KOPT-K1 (cell line): ENCODE measurements around the gene TUBB3.
"Not testable (repeated sequence)": the region's sequence is repeated elsewhere in the genome, so short reads cannot be mapped to it uniquely, and the experiment has no call there.

ENCODE experiments used
- H3K27ac ChIP-seq: fragments of 200-600 bp; sonication (generic); 2 replicates; pipeline ENCODE4 v1.5.1; 2016; ENCODE audit warnings: antibody characterized with exemption, mild to moderate bottlenecking, low read depth, low read length; ENCODE audit not compliant: poor library complexity, severe bottlenecking
- H3K36me3 ChIP-seq: fragments of 200-600 bp; sonication (generic); 2 replicates; pipeline ENCODE4 v1.5.1; 2017; ENCODE audit warnings: antibody characterized with exemption, mild to moderate bottlenecking, low read length, moderate library complexity; ENCODE audit not compliant: insufficient read depth
- H3K9me3 ChIP-seq: fragments of 200-600 bp; sonication (generic); 2 replicates; pipeline ENCODE4 v1.5.1; 2017; ENCODE audit warnings: antibody characterized with exemption, low read length, mild to moderate bottlenecking; ENCODE audit not compliant: insufficient read depth, poor library complexity, severe bottlenecking

The TUBB3 gene

GRCh38 chr16:89909777-89910716 lies 13.1 kb upstream of the TUBB3 start:
- Histone ChIP-seq H3K36me3 (peaks cover 80% of the 10 kb centered on the region), H3K9me3 (no peaks in the 10 kb centered on the region), H3K27ac (no peak overlapping the region)

GRCh38 chr16:89910717-89911354 lies 12.3 kb upstream of the TUBB3 start:
- Histone ChIP-seq H3K36me3 (peaks cover 73% of the 10 kb centered on the region), H3K27ac (no peak overlapping the region), H3K9me3 (no peaks in the 10 kb centered on the region)

GRCh38 chr16:89911375-89911774 lies 11.8 kb upstream of the TUBB3 start:
- peaks cover 67% of the 10 kb centered on the region for H3K36me3 ChIP-seq
- no peaks in the 10 kb centered on the region for H3K9me3 ChIP-seq
- H3K27ac ChIP-seq, result no peak overlapping the region

GRCh38 chr16:89912143-89912542 lies 11.0 kb upstream of the TUBB3 start:
- Histone ChIP-seq H3K36me3 (peaks cover 60% of the 10 kb centered on the region), H3K9me3 (no peaks in the 10 kb centered on the region), H3K27ac (no peak overlapping the region)

GRCh38 chr16:89912627-89913026 lies 10.5 kb upstream of the TUBB3 start:
- no peak overlapping the region for H3K27ac ChIP-seq
- no peaks in the 10 kb centered on the region for H3K9me3 ChIP-seq
- H3K36me3 ChIP-seq, result peaks cover 58% of the 10 kb centered on the region

GRCh38 chr16:89913408-89914387 lies 9.4 kb upstream of the TUBB3 start:
- H3K36me3 ChIP-seq, result peaks cover 49% of the 10 kb centered on the region
- H3K27ac ChIP-seq, result no peak overlapping the region

GRCh38 chr16:89914642-89915285 lies 8.4 kb upstream of the TUBB3 start:
- H3K36me3 ChIP-seq, result peaks cover 41% of the 10 kb centered on the region
- not testable (repeated sequence) for H3K9me3 ChIP-seq, H3K27ac ChIP-seq

More at GRCh38 chr16:89913408-89914387, 9.4 kb upstream of the TUBB3 start:
- H3K9me3 ChIP-seq, result no peaks in the 10 kb centered on the region

GRCh38 chr16:89915303-89916232 lies 7.6 kb upstream of the TUBB3 start:
- peaks cover 33% of the 10 kb centered on the region for H3K36me3 ChIP-seq
- no peak overlapping the region for H3K27ac ChIP-seq
- H3K9me3 ChIP-seq, result no peaks in the 10 kb centered on the region

- Histone ChIP-seq H3K36me3 (peaks cover 10% of the 10 kb centered on the region), H3K9me3 (no peaks in the 10 kb centered on the region), H3K27ac (no peak overlapping the region)
Measured at GRCh38 chr16:89917773-89918452, 5.2 kb upstream of the TUBB3 start.

- H3K9me3 ChIP-seq, result no peaks in the 10 kb centered on the region
- no peak within 1 kb of the TSS for H3K27ac ChIP-seq
- peaks cover 2% of the 10 kb centered on the region for H3K36me3 ChIP-seq
Measured at GRCh38 chr16:89918453-89919347, 4.4 kb upstream of the TUBB3 start, which contains the start of gene MC1R. TSS of gene MC1R (plus strand) at chr16:89918862. CDS start at chr16:89919259, 397 bp downstream.

- H3K36me3 ChIP-seq, result no peaks in the 10 kb centered on the region
- no peaks in the 10 kb centered on the region for H3K9me3 ChIP-seq
- no peak overlapping the region for H3K27ac ChIP-seq
Measured at GRCh38 chr16:89919535-89920406, 3.4 kb upstream of the TUBB3 start.
